Panc1 (cell line): ENCODE measurements around the gene HNF1A. TPM values are rescaled to one million over a fixed set of nuclear protein-coding genes. Genes with fewer than 3 reads are reported as not detected.
A peak's percentile ranks its signal among the peaks of the same experiment; 100 is the strongest.
"Not testable (repeated sequence)": the region's sequence is repeated elsewhere in the genome, so short reads cannot be mapped to it uniquely, and the experiment has no call there.

Source experiments
- ATAC-seq: fragments of 200-7000 bp; cut with Tn5 transposase; 2 replicates; pipeline ENCODE4 v1.9.1; 2020; ENCODE audit warnings: mild to moderate bottlenecking, moderate library complexity
- BruUV-seq: library from RNA; stranded (reverse); fragments of 400-500 nt; replicated peaks from 2 replicates; lab custom pipeline; 2021; lab: Mats Ljungman, UMichigan
- CTCF ChIA-PET: fragments of 300-600 bp; sonication (Branson Sonifier 250); formaldehyde crosslinking; loops from one replicate; lab custom pipeline; 2022; ENCODE audit warnings: antibody characterized with exemption; lab: Charles Lee
- POLR2A ChIA-PET: fragments of 300-600 bp; sonication (Branson Sonifier 250); formaldehyde crosslinking; loops from one replicate; lab custom pipeline; 2022; ENCODE audit warnings: antibody characterized with exemption; lab: Charles Lee
- DNase-seq: peaks from one replicate; pipeline ENCODE4 v3.0.0-alpha.2; 2010; ENCODE audit warnings: low read depth, low spot score
- H3K27ac ChIP-seq: 2 replicates; pipeline ENCODE4 v1.5.1; 2011; ENCODE audit warnings: mild to moderate bottlenecking, low read length, inconsistent platforms
- H3K27me3 ChIP-seq: fragments of 200-500 bp; sonication (Bioruptor generic); 2 replicates; pipeline ENCODE4 v1.6.0; 2014; ENCODE audit warnings: low read length, inconsistent platforms; ENCODE audit not compliant: control insufficient read depth, insufficient read depth
- H3K36me3 ChIP-seq: fragments of 200-500 bp; sonication (Bioruptor generic); 2 replicates; pipeline ENCODE4 v1.5.1; 2014; ENCODE audit warnings: inconsistent platforms, mild to moderate bottlenecking, low read length, moderate library complexity; ENCODE audit not compliant: control insufficient read depth, insufficient read depth
- H3K4me1 ChIP-seq: 2 replicates; pipeline ENCODE4 v1.5.1; 2011; ENCODE audit warnings: inconsistent platforms, mild to moderate bottlenecking, low read length, moderate library complexity; ENCODE audit not compliant: control insufficient read depth, insufficient read depth
- H3K4me3 ChIP-seq, 2 experiments: 2 replicates each; pipeline ENCODE4 v1.5.1; 2011 to 2012; ENCODE audit warnings: low read depth in 2 of 2, low read length in 2 of 2, mild to moderate bottlenecking in 2 of 2, inconsistent platforms in 1 of 2, moderate library complexity in 1 of 2
- H3K9me3 ChIP-seq: fragments of 200-500 bp; sonication (Bioruptor generic); 2 replicates; pipeline ENCODE4 v1.5.1; 2014; ENCODE audit warnings: low read depth, mild to moderate bottlenecking, inconsistent platforms, low read length, moderate library complexity; ENCODE audit not compliant: control insufficient read depth, insufficient read depth
- POLR2AphosphoS5 ChIP-seq: IDR thresholded peaks from 2 replicates; pipeline ENCODE4 v1.6.1; 2012; ENCODE audit warnings: mild to moderate bottlenecking, low read depth, low read length, moderate library complexity
- SIN3A ChIP-seq: IDR thresholded peaks from 2 replicates; pipeline ENCODE4 v1.6.1; 2012; ENCODE audit warnings: low read depth, mild to moderate bottlenecking, low read length, moderate library complexity, borderline replicate concordance; ENCODE audit not compliant: insufficient read depth
- TCF7L2 ChIP-seq: IDR thresholded peaks from 2 replicates; pipeline ENCODE4 v1.6.1; 2011; ENCODE audit warnings: mild to moderate bottlenecking, low read depth, low read length, inconsistent platforms
- in situ Hi-C: cut with HindIII; loops from 2 replicates; pipeline ENCODE4 v1.10.0; 2016; ENCODE audit warnings: low sequenced_read_pairs, low pct_unique_long_range_greater_than_20kb
- intact Hi-C: fragments of 100-400 bp; cut with micrococcal nuclease; formaldehyde crosslinking; loops from one replicate; pipeline ENCODE4 v1.10.0; 2022; ENCODE audit not compliant: unreplicated experiment
- total RNA-seq: library from RNA; stranded (reverse); gene quantifications from one replicate; pipeline ENCODE4 v1.2.1, GENCODE V29; 2021; ENCODE audit not compliant: unreplicated experiment
- TF ChIP-seq, protein P1 (sequence below): fragments of 450-650 bp; IDR thresholded peaks from 2 replicates; pipeline ENCODE4 v1.5.1; 2017; ENCODE audit warnings: mild to moderate bottlenecking
- TF ChIP-seq, protein P2 (sequence below), 2 experiments: IDR thresholded peaks; 2 replicates each; pipeline ENCODE4 v1.6.1; 2011 to 2012; ENCODE audit warnings: low read depth in 2 of 2, control low read depth in 1 of 2, low read length in 1 of 2, mild to moderate bottlenecking in 1 of 2, moderate library complexity in 1 of 2; ENCODE audit not compliant: insufficient read depth in 1 of 2

The HNF1A gene
- total RNA-seq, 1 experiment from 2014 or later: 0.26 TPM

DNA sequence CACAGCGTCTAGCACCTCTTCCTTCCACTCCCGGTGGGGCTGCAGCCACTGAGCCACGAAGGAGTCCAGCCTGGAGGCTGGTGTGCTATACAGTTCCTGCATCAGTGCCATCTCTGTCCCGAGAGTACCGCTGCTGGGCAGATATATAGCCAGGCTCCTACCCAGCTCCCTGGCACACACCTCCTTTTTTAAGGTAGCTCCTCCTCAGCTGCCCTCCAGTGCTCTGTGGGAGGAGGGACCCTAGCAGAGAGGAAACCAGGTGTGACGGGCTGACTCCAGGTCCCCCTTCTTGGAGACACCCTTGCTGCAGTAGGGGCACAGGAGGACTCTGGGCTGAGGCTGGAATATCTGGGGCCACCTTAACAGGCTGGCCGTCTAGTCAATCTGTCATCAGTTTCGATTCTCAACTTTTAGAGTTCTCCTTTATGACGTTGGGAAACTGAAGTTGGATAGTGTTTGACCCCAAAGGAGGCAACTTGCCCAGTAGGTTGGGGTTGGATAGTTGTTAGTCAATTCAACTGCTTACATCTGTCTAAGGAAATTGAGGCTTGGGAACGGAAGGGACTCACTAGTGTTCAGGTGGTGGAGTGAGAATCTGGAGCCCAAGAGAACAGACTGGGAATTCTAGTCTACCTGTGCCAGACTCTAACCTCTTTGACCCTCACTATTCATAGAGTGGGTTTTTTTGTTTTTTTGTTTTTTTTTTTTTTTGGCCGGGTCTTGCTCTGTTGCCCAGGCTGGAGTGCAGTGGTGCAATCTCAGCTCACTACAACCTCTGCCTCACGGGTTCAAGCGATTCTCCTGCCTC lies 60.7 kb downstream of the HNF1A start, which contains the start of gene OASL:
OASL (minus strand) TSS at position 386 of the 808 bp plus-strand sequence; CDS start at position 111, 275 bp downstream.
- H3K27ac ChIP-seq: no peak within 1 kb of the TSS
- intact Hi-C loops: no loop called here

DNA sequence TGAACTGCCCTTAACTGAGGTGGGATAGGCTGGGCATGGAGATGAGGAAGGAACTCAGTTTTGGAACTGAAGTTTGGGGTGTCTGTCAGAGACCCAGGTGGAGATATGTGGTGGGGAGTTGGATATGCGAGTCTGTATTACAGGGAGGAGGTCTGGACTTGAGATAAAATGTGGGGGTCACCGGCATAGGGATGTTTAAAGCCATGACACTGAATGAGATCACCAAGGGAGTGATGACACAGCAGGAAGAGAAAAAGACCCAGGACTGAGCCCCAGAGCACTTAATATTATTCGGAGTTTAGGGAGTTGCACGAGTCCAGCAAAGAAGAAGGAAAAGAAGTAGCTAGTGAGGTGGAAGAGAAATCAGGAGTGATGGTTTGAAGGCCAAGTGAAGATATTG lies 64.7 kb downstream of the HNF1A start:
- Histone ChIP-seq H3K36me3 (no peaks in the 10 kb centered on the region), H3K27ac (no peak overlapping the region), H3K4me1 (no peaks in the 10 kb centered on the region), H3K4me3 (no peak overlapping the region), H3K27me3 (peaks cover 2% of the 10 kb centered on the region; the same call in 1 of the 2 replicates), H3K9me3 (no peaks in the 10 kb centered on the region)
- no peak for DNase-seq
- POLR2A ChIA-PET: no interaction called here
- in situ Hi-C loops (no loop called here), intact Hi-C loops (no loop called here)
- no peak for TF ChIP-seq SIN3A
- TF ChIP-seq, protein P1, sequence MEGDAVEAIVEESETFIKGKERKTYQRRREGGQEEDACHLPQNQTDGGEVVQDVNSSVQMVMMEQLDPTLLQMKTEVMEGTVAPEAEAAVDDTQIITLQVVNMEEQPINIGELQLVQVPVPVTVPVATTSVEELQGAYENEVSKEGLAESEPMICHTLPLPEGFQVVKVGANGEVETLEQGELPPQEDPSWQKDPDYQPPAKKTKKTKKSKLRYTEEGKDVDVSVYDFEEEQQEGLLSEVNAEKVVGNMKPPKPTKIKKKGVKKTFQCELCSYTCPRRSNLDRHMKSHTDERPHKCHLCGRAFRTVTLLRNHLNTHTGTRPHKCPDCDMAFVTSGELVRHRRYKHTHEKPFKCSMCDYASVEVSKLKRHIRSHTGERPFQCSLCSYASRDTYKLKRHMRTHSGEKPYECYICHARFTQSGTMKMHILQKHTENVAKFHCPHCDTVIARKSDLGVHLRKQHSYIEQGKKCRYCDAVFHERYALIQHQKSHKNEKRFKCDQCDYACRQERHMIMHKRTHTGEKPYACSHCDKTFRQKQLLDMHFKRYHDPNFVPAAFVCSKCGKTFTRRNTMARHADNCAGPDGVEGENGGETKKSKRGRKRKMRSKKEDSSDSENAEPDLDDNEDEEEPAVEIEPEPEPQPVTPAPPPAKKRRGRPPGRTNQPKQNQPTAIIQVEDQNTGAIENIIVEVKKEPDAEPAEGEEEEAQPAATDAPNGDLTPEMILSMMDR: no peak
- no peak for TF ChIP-seq TCF7L2
- TF ChIP-seq POLR2AphosphoS5: no peak
- TF ChIP-seq, protein P2, sequence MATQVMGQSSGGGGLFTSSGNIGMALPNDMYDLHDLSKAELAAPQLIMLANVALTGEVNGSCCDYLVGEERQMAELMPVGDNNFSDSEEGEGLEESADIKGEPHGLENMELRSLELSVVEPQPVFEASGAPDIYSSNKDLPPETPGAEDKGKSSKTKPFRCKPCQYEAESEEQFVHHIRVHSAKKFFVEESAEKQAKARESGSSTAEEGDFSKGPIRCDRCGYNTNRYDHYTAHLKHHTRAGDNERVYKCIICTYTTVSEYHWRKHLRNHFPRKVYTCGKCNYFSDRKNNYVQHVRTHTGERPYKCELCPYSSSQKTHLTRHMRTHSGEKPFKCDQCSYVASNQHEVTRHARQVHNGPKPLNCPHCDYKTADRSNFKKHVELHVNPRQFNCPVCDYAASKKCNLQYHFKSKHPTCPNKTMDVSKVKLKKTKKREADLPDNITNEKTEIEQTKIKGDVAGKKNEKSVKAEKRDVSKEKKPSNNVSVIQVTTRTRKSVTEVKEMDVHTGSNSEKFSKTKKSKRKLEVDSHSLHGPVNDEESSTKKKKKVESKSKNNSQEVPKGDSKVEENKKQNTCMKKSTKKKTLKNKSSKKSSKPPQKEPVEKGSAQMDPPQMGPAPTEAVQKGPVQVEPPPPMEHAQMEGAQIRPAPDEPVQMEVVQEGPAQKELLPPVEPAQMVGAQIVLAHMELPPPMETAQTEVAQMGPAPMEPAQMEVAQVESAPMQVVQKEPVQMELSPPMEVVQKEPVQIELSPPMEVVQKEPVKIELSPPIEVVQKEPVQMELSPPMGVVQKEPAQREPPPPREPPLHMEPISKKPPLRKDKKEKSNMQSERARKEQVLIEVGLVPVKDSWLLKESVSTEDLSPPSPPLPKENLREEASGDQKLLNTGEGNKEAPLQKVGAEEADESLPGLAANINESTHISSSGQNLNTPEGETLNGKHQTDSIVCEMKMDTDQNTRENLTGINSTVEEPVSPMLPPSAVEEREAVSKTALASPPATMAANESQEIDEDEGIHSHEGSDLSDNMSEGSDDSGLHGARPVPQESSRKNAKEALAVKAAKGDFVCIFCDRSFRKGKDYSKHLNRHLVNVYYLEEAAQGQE (IDR thresholded peaks at IDR 0.05; ENCODE audit: insufficient read depth in 1 of 2, low read depth in 2 of 2, low read length in 1 of 2): no peak
- ATAC-seq: no peak
- no TSS peak for BruUV-seq
- CTCF ChIA-PET: no interaction called here

More for the DNA sequence above, 60.7 kb downstream of the HNF1A start, which contains the start of gene OASL:
- DNase-seq (no peak), ATAC-seq (peak; percentile 85)
- Histone ChIP-seq H3K36me3 (no peaks in the 10 kb centered on the region), H3K9me3 (no peaks in the 10 kb centered on the region), H3K27me3 (peaks cover 2% of the 10 kb centered on the region; the same call in 1 of the 2 replicates), H3K4me1 (no peaks in the 10 kb centered on the region), H3K4me3 (peak within 1 kb of the TSS; percentile 23 to 50)
- in situ Hi-C loops: no loop called here
- TF ChIP-seq, protein P2 (IDR thresholded peaks at IDR 0.05; ENCODE audit: insufficient read depth in 1 of 2, low read depth in 2 of 2, low read length in 1 of 2): no peak
- no peak for TF ChIP-seq POLR2AphosphoS5
- TF ChIP-seq SIN3A: no peak
- TF ChIP-seq, protein P1: no peak
- BruUV-seq: no TSS peak
- CTCF ChIA-PET: no interaction called here
- POLR2A ChIA-PET: interaction anchor here (0.5 kb wide), 1 partner anchor 12 kb away, joined by 5 read pairs; no protein-coding TSS in a partner anchor

DNA sequence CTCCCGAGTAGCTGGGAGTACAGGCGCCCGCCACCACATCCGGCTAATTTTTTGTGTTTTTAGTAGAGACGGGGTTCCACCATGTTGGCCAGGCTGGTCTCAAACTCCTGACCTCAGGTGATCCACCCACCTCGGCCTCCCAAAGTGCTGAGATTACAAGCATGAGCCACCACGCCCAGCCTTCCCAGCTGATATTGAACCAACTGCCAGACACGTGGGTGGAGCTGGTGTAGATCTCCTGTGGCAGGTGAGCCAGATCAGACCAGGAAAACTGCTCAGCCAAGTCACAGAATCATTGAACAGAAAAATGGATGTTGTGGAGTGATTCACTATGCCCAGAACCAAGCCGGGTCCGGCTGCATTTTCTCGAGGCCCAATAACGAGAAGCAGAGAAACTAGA lies 69.1 kb downstream of the HNF1A start:
- H3K27me3 ChIP-seq, DNase-seq, H3K4me1 ChIP-seq, H3K4me3 ChIP-seq, CTCF ChIA-PET, H3K9me3 ChIP-seq, in situ Hi-C loops, ATAC-seq, H3K36me3 ChIP-seq, BruUV-seq, intact Hi-C loops, POLR2A ChIA-PET, H3K27ac ChIP-seq: not testable (repeated sequence)
